Mesendoderm (in vitro differentiated cells): Measurements from ENCODE around the gene HHIP. TPM values are rescaled to one million over a fixed set of nuclear protein-coding genes. Genes with fewer than 3 reads are reported as not detected.

Experiments used
- DNase-seq: peaks from one replicate; pipeline ENCODE4 v3.0.0; 2013
- H2AK5ac ChIP-seq: 2 replicates; pipeline ENCODE4 v1.6.1; 2013; ENCODE audit warnings: low read length, inconsistent platforms
- H2BK120ac ChIP-seq: 2 replicates; pipeline ENCODE4 v1.6.1; 2013; ENCODE audit warnings: low read depth, mild to moderate bottlenecking, low read length, moderate library complexity, mixed read lengths
- H2BK15ac ChIP-seq: replicated peaks from 2 replicates; pipeline ENCODE4 v1.6.1; 2013; ENCODE audit warnings: low read depth, mild to moderate bottlenecking, moderate library complexity
- H2BK5ac ChIP-seq: 2 replicates; pipeline ENCODE4 v1.6.1; 2013; ENCODE audit warnings: low read length, inconsistent platforms
- H3K18ac ChIP-seq: 2 replicates; pipeline ENCODE4 v1.6.1; 2013; ENCODE audit warnings: mild to moderate bottlenecking, low read length, mixed read lengths
- H3K23ac ChIP-seq: one replicate; pipeline ENCODE4 v1.6.1; 2013; ENCODE audit warnings: low read length
- H3K27ac ChIP-seq: 2 replicates; pipeline ENCODE4 v1.5.1; 2013; ENCODE audit warnings: low read depth, mild to moderate bottlenecking, inconsistent platforms, low read length, moderate library complexity
- H3K27me3 ChIP-seq: 2 replicates; pipeline ENCODE4 v1.6.1; 2013; ENCODE audit warnings: low read length, control low read depth, mild to moderate bottlenecking, inconsistent platforms; ENCODE audit not compliant: insufficient read depth, poor library complexity
- H3K36me3 ChIP-seq: 2 replicates; pipeline ENCODE4 v1.6.1; 2013; ENCODE audit warnings: low read length, inconsistent platforms; ENCODE audit not compliant: control insufficient read depth, insufficient read depth
- H3K4ac ChIP-seq: one replicate; pipeline ENCODE4 v1.6.1; 2013; ENCODE audit warnings: low read depth, mild to moderate bottlenecking, low read length, moderate library complexity
- H3K4me1 ChIP-seq: 2 replicates; pipeline ENCODE4 v1.6.1; 2013; ENCODE audit warnings: low read depth, low read length, inconsistent platforms; ENCODE audit not compliant: control insufficient read depth
- H3K4me2 ChIP-seq: 2 replicates; pipeline ENCODE4 v1.6.1; 2013; ENCODE audit warnings: low read length
- H3K4me3 ChIP-seq: 2 replicates; pipeline ENCODE4 v1.5.1; 2013; ENCODE audit warnings: mild to moderate bottlenecking, low read length
- H3K56ac ChIP-seq: one replicate; pipeline ENCODE4 v1.6.1; 2013; ENCODE audit warnings: low read length
- H3K79me1 ChIP-seq: 2 replicates; pipeline ENCODE4 v1.6.1; 2013; ENCODE audit warnings: low read length, inconsistent platforms
- H3K79me2 ChIP-seq: 2 replicates; pipeline ENCODE4 v1.6.1; 2013; ENCODE audit warnings: mild to moderate bottlenecking, low read length; ENCODE audit not compliant: control insufficient read depth, insufficient read depth
- H3K9ac ChIP-seq: 2 replicates; pipeline ENCODE4 v1.6.1; 2013; ENCODE audit warnings: low read length, inconsistent platforms
- H4K5ac ChIP-seq: one replicate; pipeline ENCODE4 v1.6.1; 2013; ENCODE audit warnings: low read length
- H4K8ac ChIP-seq: one replicate; pipeline ENCODE4 v1.6.1; 2013; ENCODE audit warnings: low read depth, mild to moderate bottlenecking, control low read depth, low read length, moderate library complexity
- WGBS: extraction: QIAGEN DNeasy Blood & Tissue Kit; methylation state at CpG from one replicate; pipeline ENCODE4 v1.1.7; 2013; ENCODE audit warnings: low lambda C conversion rate, missing lambda C conversion rate; ENCODE audit not compliant: insufficient coverage; ENCODE audit errors: extremely low coverage; 5-methylcytosine and 5-hydroxymethylcytosine counted together
- polyA plus RNA-seq, 2 experiments: library from polyadenylated mRNA; stranded (reverse); fragments of 200-250 nt; gene quantifications; one replicate each; pipeline ENCODE4 v1.2.3, GENCODE V29; 2013

The HHIP gene
- polyA plus RNA-seq (2013, experiment 1 of 2), result 0.32 TPM
- 0.32 TPM for polyA plus RNA-seq (2013, experiment 2 of 2)

GRCh38 chr4:144645631-144646522, at the start of gene HHIP:
HHIP (plus strand) TSS chr4:144646156; CDS start chr4:144646676, 520 bp downstream.
- Histone ChIP-seq H3K4me2 (peak within 1 kb of the TSS; percentile 76), H2BK5ac (no peak within 1 kb of the TSS), H3K4me3 (peak within 1 kb of the TSS; percentile 31), H3K79me2 (no peaks in the 10 kb centered on the region), H3K79me1 (no peaks in the 10 kb centered on the region), H3K23ac (no peak within 1 kb of the TSS), H3K18ac (peak within 1 kb of the TSS; percentile 64), H3K56ac (peak within 1 kb of the TSS; percentile 71), H2BK120ac (no peak within 1 kb of the TSS), H3K36me3 (no peaks in the 10 kb centered on the region), H4K5ac (no peak within 1 kb of the TSS), H3K27ac (no peak within 1 kb of the TSS), H3K4ac (no peak within 1 kb of the TSS), H3K27me3 (peaks cover 15% of the 10 kb centered on the region), H2BK15ac (no peak within 1 kb of the TSS), H4K8ac (no peak within 1 kb of the TSS), H2AK5ac (no peak within 1 kb of the TSS), H3K4me1 (no peaks in the 10 kb centered on the region), H3K9ac (peak within 1 kb of the TSS; percentile 49)
- no CpG with 5 or more reads among the region's 79 CpGs for WGBS
- peak; percentile 61 for DNase-seq

GRCh38 chr4:144597171-144597570, 48.8 kb upstream of the HHIP start:
- Histone ChIP-seq H3K56ac (no peak overlapping the region), H3K4ac (no peak overlapping the region), H3K9ac (no peak overlapping the region), H2BK5ac (no peak overlapping the region), H3K27me3 (no peaks in the 10 kb centered on the region), H2BK15ac (no peak overlapping the region), H2AK5ac (no peak overlapping the region), H4K8ac (no peak overlapping the region), H3K27ac (no peak overlapping the region), H3K4me1 (no peaks in the 10 kb centered on the region), H3K79me2 (no peaks in the 10 kb centered on the region), H3K23ac (no peak overlapping the region), H3K4me2 (no peak overlapping the region), H3K18ac (no peak overlapping the region), H3K79me1 (no peaks in the 10 kb centered on the region), H2BK120ac (no peak overlapping the region), H3K36me3 (no peaks in the 10 kb centered on the region), H4K5ac (no peak overlapping the region), H3K4me3 (no peak overlapping the region)
- peak; percentile 25 for DNase-seq
- no CpG with 5 or more reads among the region's 4 CpGs for WGBS

DNA sequence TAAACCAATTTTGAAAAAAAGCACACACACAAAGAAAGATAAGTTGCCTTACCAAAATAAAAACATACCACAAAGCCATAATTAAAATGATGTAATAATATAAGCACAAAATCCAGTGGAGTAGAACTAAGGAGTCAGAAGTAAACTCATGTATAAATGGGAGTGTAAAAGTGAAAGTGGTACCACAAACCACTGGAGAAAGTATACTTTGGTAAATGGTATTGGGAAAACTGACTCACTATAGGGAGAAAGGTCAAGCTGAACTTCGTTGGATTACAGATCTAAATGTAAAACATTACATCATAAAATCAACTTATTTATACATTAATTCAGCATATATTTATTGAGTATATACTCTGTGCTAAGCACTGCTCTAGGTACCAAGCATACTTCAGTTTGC, 46.3 kb upstream of the HHIP start:
- no peak overlapping the region for H3K56ac ChIP-seq
- no peak overlapping the region for H3K4me3 ChIP-seq
- DNase-seq, result no peak
- H3K4me2 ChIP-seq, result no peak overlapping the region
- no peak overlapping the region for H4K8ac ChIP-seq
- H3K9ac ChIP-seq, result no peak overlapping the region
- no peaks in the 10 kb centered on the region for H3K27me3 ChIP-seq
- no peaks in the 10 kb centered on the region for H3K79me2 ChIP-seq
- no peak overlapping the region for H3K27ac ChIP-seq
- no peaks in the 10 kb centered on the region for H3K79me1 ChIP-seq
- no peak overlapping the region for H3K4ac ChIP-seq
- H3K18ac ChIP-seq, result no peak overlapping the region
- no peak overlapping the region for H3K23ac ChIP-seq
- no peak overlapping the region for H2BK5ac ChIP-seq
- no peak overlapping the region for H2BK15ac ChIP-seq
- no peaks in the 10 kb centered on the region for H3K4me1 ChIP-seq
- no peak overlapping the region for H4K5ac ChIP-seq
- no peak overlapping the region for H2BK120ac ChIP-seq
- H3K36me3 ChIP-seq, result no peaks in the 10 kb centered on the region
- no CpG with 5 or more reads among the region's 1 CpG for WGBS
- no peak overlapping the region for H2AK5ac ChIP-seq

DNA sequence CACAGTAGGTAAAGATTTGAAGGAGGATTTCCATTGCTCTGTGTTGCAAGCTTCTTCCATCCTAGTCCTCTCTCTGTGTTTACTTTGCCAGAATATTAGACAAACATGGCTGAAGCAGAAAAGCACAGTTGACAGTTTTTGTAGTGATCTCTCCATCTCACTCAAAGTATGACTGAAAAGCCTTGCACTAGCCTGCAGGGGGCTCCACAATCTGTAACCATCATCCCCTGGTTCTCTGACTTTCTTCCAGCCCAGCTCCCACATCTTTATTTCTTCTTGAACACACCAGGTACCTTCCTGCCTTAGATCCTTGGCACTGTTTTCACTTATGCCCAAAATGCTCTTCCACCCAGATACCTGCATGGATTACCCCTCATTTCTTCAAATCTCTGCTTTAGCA, 34.1 kb upstream of the HHIP start:
- no peak overlapping the region for H4K8ac ChIP-seq
- no peak overlapping the region for H2BK15ac ChIP-seq
- no peak overlapping the region for H3K18ac ChIP-seq
- H3K79me1 ChIP-seq, result no peaks in the 10 kb centered on the region
- DNase-seq, result peak; percentile 61
- no peak overlapping the region for H3K23ac ChIP-seq
- H3K4ac ChIP-seq, result no peak overlapping the region
- H3K27ac ChIP-seq, result no peak overlapping the region
- H3K4me3 ChIP-seq, result no peak overlapping the region
- no peak overlapping the region for H3K9ac ChIP-seq
- no peaks in the 10 kb centered on the region for H3K4me1 ChIP-seq
- H2BK5ac ChIP-seq, result no peak overlapping the region
- H3K27me3 ChIP-seq, result no peaks in the 10 kb centered on the region
- H2BK120ac ChIP-seq, result no peak overlapping the region
- no peak overlapping the region for H2AK5ac ChIP-seq
- no peaks in the 10 kb centered on the region for H3K79me2 ChIP-seq
- no peak overlapping the region for H3K56ac ChIP-seq
- no peaks in the 10 kb centered on the region for H3K36me3 ChIP-seq
- H4K5ac ChIP-seq, result no peak overlapping the region
- no peak overlapping the region for H3K4me2 ChIP-seq

- Histone ChIP-seq H3K4ac (no peak overlapping the region), H2BK15ac (no peak overlapping the region), H3K36me3 (no peaks in the 10 kb centered on the region), H3K56ac (no peak overlapping the region), H2BK120ac (no peak overlapping the region), H3K9ac (no peak overlapping the region), H4K8ac (no peak overlapping the region), H3K4me3 (no peak overlapping the region), H3K4me2 (no peak overlapping the region), H3K4me1 (no peaks in the 10 kb centered on the region), H3K79me2 (no peaks in the 10 kb centered on the region), H4K5ac (no peak overlapping the region), H3K79me1 (no peaks in the 10 kb centered on the region), H2AK5ac (no peak overlapping the region), H3K23ac (no peak overlapping the region), H3K27me3 (no peaks in the 10 kb centered on the region), H3K18ac (no peak overlapping the region), H2BK5ac (no peak overlapping the region), H3K27ac (no peak overlapping the region)
- no peak for DNase-seq
- no CpG with 5 or more reads among the region's 3 CpGs for WGBS
These were observed 30.9 kb upstream of the HHIP start for GRCh38 chr4:144614850-144615585.
